ENCODE results near the gene TSPAN4.

Gene TSPAN4

GRCh38 chr11:826836-827145, 15.9 kb upstream of the TSPAN4 start:
- no peak for TF ChIP-seq CTCF (IDR thresholded peaks at IDR 0.05; ENCODE audit: insufficient read depth, missing control alignments)
- FAIRE-seq (no peak), DNase-seq (ENCODE audit: insufficient read length, low spot score) (no peak)

GRCh38 chr11:827146-827896, 15.3 kb upstream of the TSPAN4 start:
- FAIRE-seq (no peak), DNase-seq (ENCODE audit: insufficient read length, low spot score) (no peak)
- TF ChIP-seq CTCF (IDR thresholded peaks at IDR 0.05; ENCODE audit: insufficient read depth, missing control alignments) = no peak

GRCh38 chr11:827897-828192, 14.8 kb upstream of the TSPAN4 start, which contains the start of gene CRACR2B:
TSS of gene CRACR2B (plus strand) at chr11:827919. CDS start at chr11:828608, 689 bp downstream.
- FAIRE-seq = no peak
- TF ChIP-seq CTCF (IDR thresholded peaks at IDR 0.05; ENCODE audit: insufficient read depth, missing control alignments) = no peak
- DNase-seq (ENCODE audit: insufficient read length, low spot score) = no peak

- TF ChIP-seq CTCF (IDR thresholded peaks at IDR 0.05; ENCODE audit: insufficient read depth, missing control alignments) = no peak
- FAIRE-seq (no peak), DNase-seq (ENCODE audit: insufficient read length, low spot score) (no peak)
These were observed 14.0 kb upstream of the TSPAN4 start for GRCh38 chr11:828506-829175.

- TF ChIP-seq CTCF (IDR thresholded peaks at IDR 0.05; ENCODE audit: insufficient read depth, missing control alignments) = no peak
- FAIRE-seq (no peak), DNase-seq (ENCODE audit: insufficient read length, low spot score) (no peak)
These were observed 13.3 kb upstream of the TSPAN4 start for GRCh38 chr11:829176-829846.

GRCh38 chr11:829847-830294, 12.8 kb upstream of the TSPAN4 start:
- FAIRE-seq = no peak
- no peak for DNase-seq (ENCODE audit: insufficient read length, low spot score)
- no peak for TF ChIP-seq CTCF (IDR thresholded peaks at IDR 0.05; ENCODE audit: insufficient read depth, missing control alignments)
